Thyroid gland (tissue), 4 donors: ENCODE results near the gene ARHGEF37. TPM values are rescaled to one million over a fixed set of nuclear protein-coding genes. Genes with fewer than 3 reads are reported as not detected.

Experiments
- DNase-seq, 2 donors: peaks; one replicate each; pipeline ENCODE4 v3.0.0-alpha.2; 2019
- H3K27ac ChIP-seq, 3 donors: fragments of 200-600 bp; sonication (generic); 1 replicate in 2 of 3; 2 replicates in 1 of 3; pipeline ENCODE4 v1.5.1; 2016 to 2019; ENCODE audit warnings: mild to moderate bottlenecking in 1 of 3, moderate library complexity in 1 of 3
- H3K27me3 ChIP-seq: fragments of 200-600 bp; sonication (generic); one replicate; pipeline ENCODE4 v1.5.1; 2019
- H3K36me3 ChIP-seq, 2 donors: fragments of 200-600 bp; sonication (generic); one replicate each; pipeline ENCODE4 v1.5.1; 2016 to 2019
- H3K4me1 ChIP-seq, 2 donors: fragments of 200-600 bp; sonication (generic); one replicate each; pipeline ENCODE4 v1.5.1; 2017 to 2019
- H3K4me3 ChIP-seq, 3 donors: fragments of 200-600 bp; sonication (generic); replicated peaks in 1 of 3; 1 replicate in 2 of 3; 2 replicates in 1 of 3; pipeline ENCODE4 v1.5.1; 2016; ENCODE audit warnings: mild to moderate bottlenecking in 1 of 3
- H3K9me3 ChIP-seq: fragments of 200-600 bp; sonication (generic); one replicate; pipeline ENCODE4 v1.5.1; 2017
- CTCF ChIP-seq, 6 experiments: fragments of 200-600 bp in 3 of 6; fragments of 450-650 bp in 3 of 6; sonication (generic) in 3 of 6; IDR thresholded peaks; one replicate each; pipeline ENCODE4 v1.5.1; 2016 to 2019; ENCODE audit warnings: antibody characterized with exemption in 6 of 6, mild to moderate bottlenecking in 2 of 6, inconsistent platforms in 1 of 6, moderate library complexity in 1 of 6
- POLR2A ChIP-seq, 2 donors: fragments of 450-650 bp; IDR thresholded peaks; one replicate each; pipeline ENCODE4 v1.6.1; 2017; ENCODE audit warnings: antibody characterized with exemption in 2 of 2, mild to moderate bottlenecking in 2 of 2, moderate library complexity in 1 of 2
- WGBS, 2 donors: methylation state at CpG; one replicate each; pipeline ENCODE4 v1.1.5; 2017; 5-methylcytosine and 5-hydroxymethylcytosine counted together
- intact Hi-C: fragments of 100-400 bp; cut with DNase I; formaldehyde crosslinking; loops from one replicate; pipeline ENCODE4 v1.15.1; 2023
- total RNA-seq, 4 donors: library from RNA; depleted of rRNA; stranded (reverse); fragments of >200 nt; gene quantifications; one replicate each; pipeline ENCODE4 v1.2.3, GENCODE V29; 2016

The ARHGEF37 gene
- total RNA-seq, 4 donors from 2014 or later, result 4.4 to 6.2 (median 5.5) TPM

- TF ChIP-seq CTCF (IDR thresholded peaks at IDR 0.05), result no peak
- TF ChIP-seq POLR2A (IDR thresholded peaks at IDR 0.05), result no peak
- Histone ChIP-seq H3K4me1 (peaks cover 7 to 8% of the 10 kb centered on the region in 2 donors), H3K27ac (no peak overlapping the region), H3K4me3 (no peak overlapping the region), H3K27me3 (no peaks in the 10 kb centered on the region), H3K36me3 (no peaks in the 10 kb centered on the region), H3K9me3 (no peaks in the 10 kb centered on the region)
- intact Hi-C loops, result no loop called here
- no peak for DNase-seq
- 92 to 94% methylated on average over 4 of the region's 4 CpGs for WGBS, 2 donors
Observed at GRCh38 chr5:149599375-149599774, 18.1 kb downstream of the ARHGEF37 start.

GRCh38 chr5:149600932-149601331 lies 19.6 kb downstream of the ARHGEF37 start:
- no peaks in the 10 kb centered on the region for H3K9me3 ChIP-seq
- 83 to 87% methylated on average over 3 of the region's 3 CpGs for WGBS, 2 donors
- no peak overlapping the region for H3K27ac ChIP-seq
- TF ChIP-seq CTCF (IDR thresholded peaks at IDR 0.05) (no peak), POLR2A (IDR thresholded peaks at IDR 0.05) (no peak)
- intact Hi-C loops, result no loop called here
- H3K4me1 ChIP-seq, result peaks cover 7% of the 10 kb centered on the region in 2 donors
- DNase-seq, result no peak
- H3K36me3 ChIP-seq, result no peaks in the 10 kb centered on the region
- H3K4me3 ChIP-seq, result no peak overlapping the region
- no peaks in the 10 kb centered on the region for H3K27me3 ChIP-seq

- H3K36me3 ChIP-seq, result no peaks in the 10 kb centered on the region
- WGBS, 2 donors, result 93 to 95% methylated on average over 4 of the region's 4 CpGs
- H3K9me3 ChIP-seq, result no peaks in the 10 kb centered on the region
- TF ChIP-seq POLR2A (IDR thresholded peaks at IDR 0.05), result no peak
- no peak for TF ChIP-seq CTCF (IDR thresholded peaks at IDR 0.05)
- no peaks in the 10 kb centered on the region for H3K27me3 ChIP-seq
- no peaks in the 10 kb centered on the region for H3K4me1 ChIP-seq
- intact Hi-C loops, result no loop called here
- H3K27ac ChIP-seq, result no peak overlapping the region
- H3K4me3 ChIP-seq, result no peak overlapping the region
- DNase-seq, result no peak
Observed at GRCh38 chr5:149603210-149603609, 21.9 kb downstream of the ARHGEF37 start.

DNA sequence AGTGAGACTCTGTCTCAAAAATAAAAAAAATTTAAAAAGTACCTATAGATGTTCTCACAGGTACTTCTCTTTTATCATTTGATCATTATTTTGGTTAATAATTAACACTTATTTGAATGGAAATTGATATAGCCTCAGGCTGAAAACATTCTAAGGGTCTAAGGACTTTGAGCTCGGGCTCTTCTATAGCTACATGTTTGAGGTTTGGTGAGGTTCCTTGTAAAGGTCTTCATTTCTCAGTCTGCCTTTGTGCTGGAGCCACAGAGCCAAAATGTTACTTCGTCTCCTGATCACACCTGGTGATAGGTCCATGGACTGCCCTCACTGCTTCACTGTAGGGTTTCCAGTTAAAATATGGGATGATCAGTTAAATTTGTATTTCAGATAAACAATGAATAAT lies 22.6 kb downstream of the ARHGEF37 start:
- Histone ChIP-seq H3K4me1 (no peaks in the 10 kb centered on the region), H3K4me3 (no peak overlapping the region), H3K36me3 (peaks cover 0 to under 1% of the 10 kb centered on the region in 2 donors), H3K27me3 (no peaks in the 10 kb centered on the region), H3K9me3 (no peaks in the 10 kb centered on the region), H3K27ac (no peak overlapping the region)
- no peak for TF ChIP-seq POLR2A (IDR thresholded peaks at IDR 0.05)
- TF ChIP-seq CTCF (IDR thresholded peaks at IDR 0.05), result no peak
- DNase-seq, result no peak
- 97% methylated on average over 2 of the region's 2 CpGs for WGBS, 2 donors
- intact Hi-C loops, result no loop called here

DNA sequence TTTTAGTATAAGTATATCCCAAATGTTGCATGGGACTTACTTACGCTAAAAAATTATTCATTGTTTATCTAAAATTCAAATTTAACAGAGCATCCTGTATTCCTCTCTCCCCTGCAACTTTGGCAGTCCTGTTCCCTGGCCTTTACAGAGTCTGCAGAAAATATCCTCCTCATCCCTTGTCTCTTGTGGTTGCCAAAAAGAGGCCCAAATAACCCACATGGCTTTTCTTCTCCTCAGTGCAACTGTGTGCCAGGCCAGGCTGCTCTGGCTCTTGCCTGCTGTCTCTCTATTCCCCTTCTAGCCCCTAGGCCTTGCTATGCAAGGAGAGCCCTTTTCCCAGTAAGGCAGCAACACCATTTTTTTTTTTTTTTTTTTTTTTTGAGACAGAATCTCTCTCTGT lies 23.0 kb downstream of the ARHGEF37 start:
- WGBS, 2 donors, result 94 to 97% methylated on average over 1 of the region's 1 CpG
- Histone ChIP-seq H3K9me3 (no peaks in the 10 kb centered on the region), H3K27ac (no peak overlapping the region), H3K4me3 (no peak overlapping the region), H3K36me3 (peaks cover 1 to 4% of the 10 kb centered on the region in 2 donors), H3K4me1 (no peaks in the 10 kb centered on the region), H3K27me3 (no peaks in the 10 kb centered on the region)
- TF ChIP-seq POLR2A (IDR thresholded peaks at IDR 0.05) (no peak), CTCF (IDR thresholded peaks at IDR 0.05) (no peak)
- no peak for DNase-seq
- intact Hi-C loops, result no loop called here
